ENCODE measurements around the gene UBE2D3. TPM values are rescaled to one million over a fixed set of nuclear protein-coding genes. Genes with fewer than 3 reads are reported as not detected.

Gene UBE2D3
- polyA plus RNA-seq, 2 of the 4 experiments (the other 2 are of a cell fraction), result 186 to 338 TPM

DNA sequence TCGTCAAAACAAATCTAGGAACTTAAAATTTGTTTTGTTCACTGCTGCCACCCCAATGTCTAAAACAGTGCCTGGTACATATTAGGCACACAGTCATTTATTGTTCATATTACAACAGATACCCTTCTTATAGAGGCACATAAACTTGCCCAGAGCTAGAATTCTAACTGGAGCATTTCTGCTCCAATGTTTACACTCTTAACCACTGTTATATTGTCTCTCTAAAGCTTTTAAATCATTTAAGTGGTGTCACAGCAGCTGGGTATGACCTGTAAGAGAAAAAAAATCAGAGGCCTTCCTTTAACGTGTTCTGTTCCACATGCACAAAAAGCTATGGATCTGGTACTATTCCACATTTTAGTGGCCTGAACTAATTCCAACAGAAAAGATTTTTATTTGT is 3.0 kb downstream of the UBE2D3 start:
- Histone ChIP-seq H3K4me1 (peaks cover 57% of the 10 kb centered on the region), H3K4me2 (peak overlapping the region; percentile 91), H3K27ac (peak overlapping the region in 1 of 2 experiments; percentile 19; a peak in 1 of 6 replicates), H3K4me3 (peak overlapping the region; percentile 95), H3K9me3 (no peaks in the 10 kb centered on the region)
- FAIRE-seq (no peak), DNase-seq (ENCODE audit: low read depth in 1 of 2, low spot score in 1 of 2) (no peak), ATAC-seq (no peak)
- POLR2A ChIA-PET, result no interaction called here
- CTCF ChIA-PET, result interaction anchor here (2.3 kb wide), 1 partner anchor 204 kb away, joined by 5 read pairs; no protein-coding TSS in a partner anchor
- TF ChIP-seq, protein P1, sequence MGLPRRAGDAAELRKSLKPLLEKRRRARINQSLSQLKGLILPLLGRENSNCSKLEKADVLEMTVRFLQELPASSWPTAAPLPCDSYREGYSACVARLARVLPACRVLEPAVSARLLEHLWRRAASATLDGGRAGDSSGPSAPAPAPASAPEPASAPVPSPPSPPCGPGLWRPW (IDR thresholded peaks at IDR 0.05), result no peak
- TF ChIP-seq BHLHE40 (IDR thresholded peaks at IDR 0.05; ENCODE audit: low read depth, low read length) (no peak), TP53 (CRISPR knock-in tag; IDR thresholded peaks at IDR 0.05) (no peak), EP300 (IDR thresholded peaks at IDR 0.05) (no peak), HOXB5 (CRISPR knock-in tag; IDR thresholded peaks at IDR 0.05) (no peak), HDAC2 (IDR thresholded peaks at IDR 0.05) (no peak), CHD4 (IDR thresholded peaks at IDR 0.05; ENCODE audit: borderline replicate concordance) (no peak), NR3C1 (IDR thresholded peaks at IDR 0.05) (no peak), ESRRA (IDR thresholded peaks at IDR 0.05; ENCODE audit: borderline replicate concordance, low read length) (no peak), KDM5A (IDR thresholded peaks at IDR 0.05) (no peak), MAZ (IDR thresholded peaks at IDR 0.05; ENCODE audit: borderline replicate concordance, low read depth, low read length) (no peak)
- TF ChIP-seq, protein P2, sequence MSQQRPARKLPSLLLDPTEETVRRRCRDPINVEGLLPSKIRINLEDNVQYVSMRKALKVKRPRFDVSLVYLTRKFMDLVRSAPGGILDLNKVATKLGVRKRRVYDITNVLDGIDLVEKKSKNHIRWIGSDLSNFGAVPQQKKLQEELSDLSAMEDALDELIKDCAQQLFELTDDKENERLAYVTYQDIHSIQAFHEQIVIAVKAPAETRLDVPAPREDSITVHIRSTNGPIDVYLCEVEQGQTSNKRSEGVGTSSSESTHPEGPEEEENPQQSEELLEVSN (IDR thresholded peaks at IDR 0.05; ENCODE audit: borderline replicate concordance, low read depth), result no peak
- 7% methylated on average over 2 of the region's 2 CpGs for WGBS (ENCODE audit: missing lambda C conversion rate)

DNA sequence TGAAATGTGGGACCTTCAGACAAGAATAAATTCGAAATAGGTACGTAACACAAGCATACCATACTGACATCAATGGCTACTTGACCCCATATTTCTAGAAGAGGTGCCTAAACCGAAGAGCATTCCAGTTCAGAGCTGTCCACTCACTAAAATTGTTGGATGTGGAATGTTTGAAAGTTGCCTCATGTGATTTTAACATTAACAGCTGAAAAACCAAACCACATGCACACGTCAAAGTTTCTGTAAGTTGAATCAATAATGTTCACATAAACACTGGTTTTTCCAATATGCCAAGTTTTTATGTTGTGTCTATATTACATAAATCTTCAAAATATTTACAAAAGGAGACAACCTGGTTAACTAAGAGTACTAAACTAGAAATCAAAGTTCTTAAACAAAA is 3.5 kb downstream of the UBE2D3 start:
- 50% methylated on average over 4 of the region's 4 CpGs for WGBS (ENCODE audit: missing lambda C conversion rate)
- no peak for FAIRE-seq

DNA sequence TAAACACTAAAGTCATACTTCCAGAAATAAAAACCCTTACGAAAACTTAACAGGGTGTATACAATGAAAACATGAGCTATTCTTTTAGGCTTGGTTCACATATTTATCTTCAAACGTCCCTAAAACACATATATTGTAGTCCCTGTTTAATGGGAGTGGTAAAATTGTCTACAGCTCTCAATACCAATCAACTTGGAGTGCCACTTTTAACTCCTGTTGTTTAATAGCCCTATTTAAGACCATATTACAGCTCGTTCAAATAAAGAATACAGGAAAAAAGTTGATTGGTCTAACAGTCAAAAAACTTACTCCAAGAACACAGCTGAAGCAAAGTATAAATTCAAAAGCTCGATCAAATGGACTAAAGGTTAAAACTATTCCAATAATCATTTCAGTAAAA is 3.9 kb downstream of the UBE2D3 start:
- POLR2A ChIA-PET, result no interaction called here

More for the DNA sequence above, 3.5 kb downstream of the UBE2D3 start:
- POLR2A ChIA-PET, result no interaction called here
- peak overlapping the region; percentile 95 for H3K4me3 ChIP-seq
- ATAC-seq, result no peak
- H3K4me1 ChIP-seq, result peaks cover 57% of the 10 kb centered on the region
- CTCF ChIA-PET, result interaction anchor here (2.3 kb wide), 1 partner anchor 203 kb away, joined by 5 read pairs; no protein-coding TSS in a partner anchor
- H3K27ac ChIP-seq, result no peak overlapping the region
- DNase-seq (ENCODE audit: low read depth in 1 of 2, low spot score in 1 of 2), result no peak
- H3K4me2 ChIP-seq, result peak overlapping the region; percentile 91
- no peak for TF ChIP-seq CHD2 (IDR thresholded peaks at IDR 0.05; ENCODE audit: low read length, partially characterized antibody)
- TF ChIP-seq KDM1A (IDR thresholded peaks at IDR 0.05; ENCODE audit: low read depth), result no peak
- TF ChIP-seq, protein P3, sequence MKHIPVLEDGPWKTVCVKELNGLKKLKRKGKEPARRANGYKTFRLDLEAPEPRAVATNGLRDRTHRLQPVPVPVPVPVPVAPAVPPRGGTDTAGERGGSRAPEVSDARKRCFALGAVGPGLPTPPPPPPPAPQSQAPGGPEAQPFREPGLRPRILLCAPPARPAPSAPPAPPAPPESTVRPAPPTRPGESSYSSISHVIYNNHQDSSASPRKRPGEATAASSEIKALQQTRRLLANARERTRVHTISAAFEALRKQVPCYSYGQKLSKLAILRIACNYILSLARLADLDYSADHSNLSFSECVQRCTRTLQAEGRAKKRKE (CRISPR knock-in tag; IDR thresholded peaks at IDR 0.05; ENCODE audit: low read depth), result no peak
- TF ChIP-seq MAFK (IDR thresholded peaks at IDR 0.05; ENCODE audit: partially characterized antibody), result no peak
- no peak for TF ChIP-seq PHF8 (IDR thresholded peaks at IDR 0.05; ENCODE audit: borderline replicate concordance, low read depth)
- H3K9me3 ChIP-seq, result no peaks in the 10 kb centered on the region

More for the DNA sequence above, 3.9 kb downstream of the UBE2D3 start:
- TF ChIP-seq RARB (CRISPR knock-in tag; IDR thresholded peaks at IDR 0.05), result no peak
- no peak for TF ChIP-seq JUNB (IDR thresholded peaks at IDR 0.05)
- TF ChIP-seq, protein P2 (IDR thresholded peaks at IDR 0.05; ENCODE audit: borderline replicate concordance, low read depth), result no peak
- TF ChIP-seq EHF (CRISPR knock-in tag; IDR thresholded peaks at IDR 0.05), result no peak
- TF ChIP-seq HOXB13 (CRISPR knock-in tag; IDR thresholded peaks at IDR 0.05; ENCODE audit: low read depth), result no peak
- TF ChIP-seq CBX2 (IDR thresholded peaks at IDR 0.05; ENCODE audit: borderline replicate concordance, low read depth), result no peak
- TF ChIP-seq, protein P4, sequence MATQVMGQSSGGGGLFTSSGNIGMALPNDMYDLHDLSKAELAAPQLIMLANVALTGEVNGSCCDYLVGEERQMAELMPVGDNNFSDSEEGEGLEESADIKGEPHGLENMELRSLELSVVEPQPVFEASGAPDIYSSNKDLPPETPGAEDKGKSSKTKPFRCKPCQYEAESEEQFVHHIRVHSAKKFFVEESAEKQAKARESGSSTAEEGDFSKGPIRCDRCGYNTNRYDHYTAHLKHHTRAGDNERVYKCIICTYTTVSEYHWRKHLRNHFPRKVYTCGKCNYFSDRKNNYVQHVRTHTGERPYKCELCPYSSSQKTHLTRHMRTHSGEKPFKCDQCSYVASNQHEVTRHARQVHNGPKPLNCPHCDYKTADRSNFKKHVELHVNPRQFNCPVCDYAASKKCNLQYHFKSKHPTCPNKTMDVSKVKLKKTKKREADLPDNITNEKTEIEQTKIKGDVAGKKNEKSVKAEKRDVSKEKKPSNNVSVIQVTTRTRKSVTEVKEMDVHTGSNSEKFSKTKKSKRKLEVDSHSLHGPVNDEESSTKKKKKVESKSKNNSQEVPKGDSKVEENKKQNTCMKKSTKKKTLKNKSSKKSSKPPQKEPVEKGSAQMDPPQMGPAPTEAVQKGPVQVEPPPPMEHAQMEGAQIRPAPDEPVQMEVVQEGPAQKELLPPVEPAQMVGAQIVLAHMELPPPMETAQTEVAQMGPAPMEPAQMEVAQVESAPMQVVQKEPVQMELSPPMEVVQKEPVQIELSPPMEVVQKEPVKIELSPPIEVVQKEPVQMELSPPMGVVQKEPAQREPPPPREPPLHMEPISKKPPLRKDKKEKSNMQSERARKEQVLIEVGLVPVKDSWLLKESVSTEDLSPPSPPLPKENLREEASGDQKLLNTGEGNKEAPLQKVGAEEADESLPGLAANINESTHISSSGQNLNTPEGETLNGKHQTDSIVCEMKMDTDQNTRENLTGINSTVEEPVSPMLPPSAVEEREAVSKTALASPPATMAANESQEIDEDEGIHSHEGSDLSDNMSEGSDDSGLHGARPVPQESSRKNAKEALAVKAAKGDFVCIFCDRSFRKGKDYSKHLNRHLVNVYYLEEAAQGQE (IDR thresholded peaks at IDR 0.05), result no peak
- TF ChIP-seq CHD2 (IDR thresholded peaks at IDR 0.05; ENCODE audit: low read length, partially characterized antibody), result no peak
- TF ChIP-seq FOXS1 (CRISPR knock-in tag; IDR thresholded peaks at IDR 0.05), result no peak
- TF ChIP-seq BHLHE40 (IDR thresholded peaks at IDR 0.05; ENCODE audit: low read depth, low read length), result no peak
- no peak for TF ChIP-seq HDAC2 (IDR thresholded peaks at IDR 0.05)
- no peak for TF ChIP-seq CEBPB (IDR thresholded peaks at IDR 0.05)
- ATAC-seq, result no peak
- CTCF ChIA-PET, result no interaction called here
- Histone ChIP-seq H3K4me3 (peak overlapping the region; percentile 95; the same call in 2 of the 3 replicates), H3K4me2 (peak overlapping the region; percentile 91), H3K4me1 (peaks cover 61% of the 10 kb centered on the region), H3K27ac (no peak overlapping the region), H3K9me3 (no peaks in the 10 kb centered on the region)
- DNase-seq (ENCODE audit: low read depth in 1 of 2, low spot score in 1 of 2), result no peak
- FAIRE-seq, result no peak
- whole genome bisulfite sequencing (ENCODE audit: missing lambda C conversion rate), result 24% methylated on average over 4 of the region's 4 CpGs

Data from A549 (cell line).